K562 (cell line): ENCODE data around the gene VIPR1.

ENCODE experiments used
- CTCF ChIP-seq, 3 experiments: IDR thresholded peaks in 2 of 3; conservative IDR thresholded peaks in 1 of 3; 2 replicates each; pipeline ENCODE4 v1.5.1; 2011 to 2012; ENCODE audit warnings: low read length in 3 of 3, mild to moderate bottlenecking in 3 of 3, control low read depth in 2 of 3, improper control_type of control experiment in 1 of 3, inconsistent platforms in 1 of 3, low read depth in 1 of 3, mixed read lengths in 1 of 3, moderate library complexity in 1 of 3; ENCODE audit not compliant: insufficient read depth in 2 of 3
- FOSL1 ChIP-seq: fragments of 200-800 bp; sonication (Bioruptor generic); conservative IDR thresholded peaks from 2 replicates; pipeline ENCODE4 v1.6.1; 2016; ENCODE audit warnings: missing genetic modification characterization, missing compliant biosample characterization
- POLR2AphosphoS5 ChIP-seq: IDR thresholded peaks from 2 replicates; pipeline ENCODE4 v1.6.1; 2011; ENCODE audit warnings: mild to moderate bottlenecking, low read depth, low read length, moderate library complexity; ENCODE audit not compliant: control insufficient read depth, insufficient read depth
- POU5F1 ChIP-seq: fragments of 150-350 bp; IDR thresholded peaks from 2 replicates; pipeline ENCODE4 v1.6.1; 2014; ENCODE audit warnings: borderline replicate concordance, low read length, low read depth, mild to moderate bottlenecking; ENCODE audit not compliant: partially characterized antibody
- RBBP5 ChIP-seq: fragments of 200-600 bp; sonication (generic); IDR thresholded peaks from 2 replicates; pipeline ENCODE4 v1.6.1; 2012; ENCODE audit warnings: borderline replicate concordance, mild to moderate bottlenecking, low read length, control low read depth, inconsistent platforms; ENCODE audit not compliant: insufficient read depth, poor library complexity, severe bottlenecking
- RFX5 ChIP-seq: IDR thresholded peaks from 2 replicates; pipeline ENCODE4 v1.6.1; 2011; ENCODE audit warnings: low read depth, mild to moderate bottlenecking, improper control_type of control experiment, low read length
- RNF2 ChIP-seq: sonication (generic); IDR thresholded peaks from 2 replicates; pipeline ENCODE4 v1.6.1; 2016
- SMAD4 ChIP-seq: fragments of 250-450 bp; sonication (Bioruptor Pico); conservative IDR thresholded peaks from 2 replicates; pipeline ENCODE4 v1.8.0; 2021; ENCODE audit warnings: inconsistent platforms, mild to moderate bottlenecking, moderate library complexity
- TEAD4 ChIP-seq, 2 experiments: sonication (generic) in 1 of 2; formaldehyde crosslinking in 1 of 2; IDR thresholded peaks; 2 replicates each; pipeline versions ENCODE4 v1.6.1 to v1.8.0; 2012 to 2022; ENCODE audit warnings: borderline replicate concordance in 1 of 2, inconsistent platforms in 1 of 2, low read length in 1 of 2, mild to moderate bottlenecking in 1 of 2, missing genetic modification reagents in 1 of 2
- ZFP30 ChIP-seq: fragments of 250-450 bp; sonication (Bioruptor Pico); IDR thresholded peaks from 2 replicates; pipeline ENCODE4 v1.8.0; 2022; ENCODE audit warnings: moderate library complexity, mild to moderate bottlenecking, inconsistent platforms, borderline replicate concordance
- ZNF23 ChIP-seq: fragments of 250-450 bp; sonication (Bioruptor Pico); IDR thresholded peaks from 2 replicates; pipeline ENCODE4 v1.4.0; 2020; ENCODE audit warnings: mild to moderate bottlenecking
- TF ChIP-seq, protein P1 (sequence below): fragments of 450-650 bp; IDR thresholded peaks from 2 replicates; pipeline ENCODE4 v1.7.0; 2016; ENCODE audit warnings: borderline replicate concordance
- TF ChIP-seq, protein P2 (sequence below), 2 experiments: fragments of 450-650 bp in 1 of 2; sonication (generic) in 1 of 2; formaldehyde crosslinking in 1 of 2; IDR thresholded peaks; 2 replicates each; pipeline versions ENCODE4 v1.7.1 to v1.9.0; 2016 to 2022; ENCODE audit warnings: inconsistent platforms in 1 of 2, mild to moderate bottlenecking in 1 of 2, missing genetic modification reagents in 1 of 2

GRCh38 chr3:42477696-42478095 lies 24.7 kb upstream of the VIPR1 start:
- TF ChIP-seq, protein P1, sequence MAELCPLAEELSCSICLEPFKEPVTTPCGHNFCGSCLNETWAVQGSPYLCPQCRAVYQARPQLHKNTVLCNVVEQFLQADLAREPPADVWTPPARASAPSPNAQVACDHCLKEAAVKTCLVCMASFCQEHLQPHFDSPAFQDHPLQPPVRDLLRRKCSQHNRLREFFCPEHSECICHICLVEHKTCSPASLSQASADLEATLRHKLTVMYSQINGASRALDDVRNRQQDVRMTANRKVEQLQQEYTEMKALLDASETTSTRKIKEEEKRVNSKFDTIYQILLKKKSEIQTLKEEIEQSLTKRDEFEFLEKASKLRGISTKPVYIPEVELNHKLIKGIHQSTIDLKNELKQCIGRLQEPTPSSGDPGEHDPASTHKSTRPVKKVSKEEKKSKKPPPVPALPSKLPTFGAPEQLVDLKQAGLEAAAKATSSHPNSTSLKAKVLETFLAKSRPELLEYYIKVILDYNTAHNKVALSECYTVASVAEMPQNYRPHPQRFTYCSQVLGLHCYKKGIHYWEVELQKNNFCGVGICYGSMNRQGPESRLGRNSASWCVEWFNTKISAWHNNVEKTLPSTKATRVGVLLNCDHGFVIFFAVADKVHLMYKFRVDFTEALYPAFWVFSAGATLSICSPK: no peak
- TF ChIP-seq SMAD4 (CRISPR knock-in tag): no peak
- no peak for TF ChIP-seq POLR2AphosphoS5
- no peak for TF ChIP-seq RNF2
- TF ChIP-seq ZFP30 (CRISPR knock-in tag): no peak
- TF ChIP-seq, protein P2, sequence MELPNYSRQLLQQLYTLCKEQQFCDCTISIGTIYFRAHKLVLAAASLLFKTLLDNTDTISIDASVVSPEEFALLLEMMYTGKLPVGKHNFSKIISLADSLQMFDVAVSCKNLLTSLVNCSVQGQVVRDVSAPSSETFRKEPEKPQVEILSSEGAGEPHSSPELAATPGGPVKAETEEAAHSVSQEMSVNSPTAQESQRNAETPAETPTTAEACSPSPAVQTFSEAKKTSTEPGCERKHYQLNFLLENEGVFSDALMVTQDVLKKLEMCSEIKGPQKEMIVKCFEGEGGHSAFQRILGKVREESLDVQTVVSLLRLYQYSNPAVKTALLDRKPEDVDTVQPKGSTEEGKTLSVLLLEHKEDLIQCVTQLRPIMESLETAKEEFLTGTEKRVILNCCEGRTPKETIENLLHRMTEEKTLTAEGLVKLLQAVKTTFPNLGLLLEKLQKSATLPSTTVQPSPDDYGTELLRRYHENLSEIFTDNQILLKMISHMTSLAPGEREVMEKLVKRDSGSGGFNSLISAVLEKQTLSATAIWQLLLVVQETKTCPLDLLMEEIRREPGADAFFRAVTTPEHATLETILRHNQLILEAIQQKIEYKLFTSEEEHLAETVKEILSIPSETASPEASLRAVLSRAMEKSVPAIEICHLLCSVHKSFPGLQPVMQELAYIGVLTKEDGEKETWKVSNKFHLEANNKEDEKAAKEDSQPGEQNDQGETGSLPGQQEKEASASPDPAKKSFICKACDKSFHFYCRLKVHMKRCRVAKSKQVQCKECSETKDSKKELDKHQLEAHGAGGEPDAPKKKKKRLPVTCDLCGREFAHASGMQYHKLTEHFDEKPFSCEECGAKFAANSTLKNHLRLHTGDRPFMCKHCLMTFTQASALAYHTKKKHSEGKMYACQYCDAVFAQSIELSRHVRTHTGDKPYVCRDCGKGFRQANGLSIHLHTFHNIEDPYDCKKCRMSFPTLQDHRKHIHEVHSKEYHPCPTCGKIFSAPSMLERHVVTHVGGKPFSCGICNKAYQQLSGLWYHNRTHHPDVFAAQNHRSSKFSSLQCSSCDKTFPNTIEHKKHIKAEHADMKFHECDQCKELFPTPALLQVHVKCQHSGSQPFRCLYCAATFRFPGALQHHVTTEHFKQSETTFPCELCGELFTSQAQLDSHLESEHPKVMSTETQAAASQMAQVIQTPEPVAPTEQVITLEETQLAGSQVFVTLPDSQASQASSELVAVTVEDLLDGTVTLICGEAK (IDR thresholded peaks at IDR 0.05): no peak
- TF ChIP-seq, protein P2 (CRISPR knock-in tag; IDR thresholded peaks at IDR 0.05): no peak
- no peak for TF ChIP-seq FOSL1
- no peak for TF ChIP-seq ZNF23 (CRISPR knock-in tag)
- no peak for TF ChIP-seq TEAD4 (IDR thresholded peaks at IDR 0.05; ENCODE audit: low read length)
- no peak for TF ChIP-seq TEAD4 (CRISPR knock-in tag; IDR thresholded peaks at IDR 0.05; ENCODE audit: borderline replicate concordance)
- no peak for TF ChIP-seq CTCF (IDR thresholded peaks at IDR 0.05 in 2 of 3, conservative IDR thresholded peaks at IDR 0.05 in 1 of 3; ENCODE audit: insufficient read depth in 2 of 3, low read depth in 1 of 3, low read length in 3 of 3)
- TF ChIP-seq RBBP5: no peak
- no peak for TF ChIP-seq POU5F1
- no peak for TF ChIP-seq RFX5
